ENCODE results near the gene PROM1.

DNA sequence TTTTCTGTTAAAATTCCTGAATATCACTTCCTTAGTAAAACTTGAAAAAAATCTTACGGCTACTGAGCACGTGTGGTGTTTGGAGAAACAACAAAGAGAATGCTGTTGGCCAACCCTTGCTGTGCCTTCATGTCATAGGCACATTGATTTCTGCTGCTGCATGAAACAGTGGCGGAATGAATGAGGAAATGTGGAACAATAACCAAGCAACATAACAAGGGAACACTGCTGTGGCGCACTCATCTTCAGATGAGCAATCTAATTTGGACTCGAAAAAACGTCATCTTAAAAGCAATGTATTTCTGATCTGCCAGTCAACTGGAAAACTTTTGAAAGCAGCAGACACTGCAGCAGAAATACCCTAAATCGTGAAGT, 51.4 kb downstream of the PROM1 start:
- TF ChIP-seq POLR2A (IDR thresholded peaks at IDR 0.05) = no peak
- TF ChIP-seq, protein P1, sequence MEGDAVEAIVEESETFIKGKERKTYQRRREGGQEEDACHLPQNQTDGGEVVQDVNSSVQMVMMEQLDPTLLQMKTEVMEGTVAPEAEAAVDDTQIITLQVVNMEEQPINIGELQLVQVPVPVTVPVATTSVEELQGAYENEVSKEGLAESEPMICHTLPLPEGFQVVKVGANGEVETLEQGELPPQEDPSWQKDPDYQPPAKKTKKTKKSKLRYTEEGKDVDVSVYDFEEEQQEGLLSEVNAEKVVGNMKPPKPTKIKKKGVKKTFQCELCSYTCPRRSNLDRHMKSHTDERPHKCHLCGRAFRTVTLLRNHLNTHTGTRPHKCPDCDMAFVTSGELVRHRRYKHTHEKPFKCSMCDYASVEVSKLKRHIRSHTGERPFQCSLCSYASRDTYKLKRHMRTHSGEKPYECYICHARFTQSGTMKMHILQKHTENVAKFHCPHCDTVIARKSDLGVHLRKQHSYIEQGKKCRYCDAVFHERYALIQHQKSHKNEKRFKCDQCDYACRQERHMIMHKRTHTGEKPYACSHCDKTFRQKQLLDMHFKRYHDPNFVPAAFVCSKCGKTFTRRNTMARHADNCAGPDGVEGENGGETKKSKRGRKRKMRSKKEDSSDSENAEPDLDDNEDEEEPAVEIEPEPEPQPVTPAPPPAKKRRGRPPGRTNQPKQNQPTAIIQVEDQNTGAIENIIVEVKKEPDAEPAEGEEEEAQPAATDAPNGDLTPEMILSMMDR (IDR thresholded peaks at IDR 0.05) = no peak
- no peak for TF ChIP-seq POLR2AphosphoS5 (IDR thresholded peaks at IDR 0.05)
